NCI-H748 treated with DMSO at 0.1 percent for 48 hours (cell line): ENCODE results near the gene LRRC14B.
"Not testable (repeated sequence)": the region's sequence is repeated elsewhere in the genome, so short reads cannot be mapped to it uniquely, and the experiment has no call there.

Experiments
- DNase-seq: peaks from one replicate; lab custom pipeline; 2025; lab: John Stamatoyannopoulos, UW

The LRRC14B gene

GRCh38 chr5:208449-209114 lies 17.3 kb downstream of the LRRC14B start:
- no peak for DNase-seq

- no peak for DNase-seq
These were observed 22.6 kb downstream of the LRRC14B start for GRCh38 chr5:213803-214395.

GRCh38 chr5:215256-215655 lies 24.0 kb downstream of the LRRC14B start:
- not testable (repeated sequence) for DNase-seq

GRCh38 chr5:216076-216475 lies 24.8 kb downstream of the LRRC14B start:
- DNase-seq: not testable (repeated sequence)

GRCh38 chr5:217494-218456 lies 26.5 kb downstream of the LRRC14B start, which contains the start of the genes CCDC127 and SDHA:
Gene CCDC127, minus strand, starts transcription at chr5:218153. Its CDS starts 1,304 bp downstream, at chr5:216849.
Gene SDHA, plus strand, starts transcription at chr5:218320. Its CDS starts 36 bp downstream, at chr5:218356.
- peak; percentile 98 for DNase-seq

GRCh38 chr5:218457-219291 lies 27.4 kb downstream of the LRRC14B start:
- DNase-seq: peak; percentile 58

- DNase-seq: no peak
These were observed 28.2 kb downstream of the LRRC14B start for GRCh38 chr5:219460-219863.

GRCh38 chr5:219991-220390 lies 28.7 kb downstream of the LRRC14B start:
- DNase-seq: no peak

GRCh38 chr5:222951-223715 lies 31.8 kb downstream of the LRRC14B start:
- not testable (repeated sequence) for DNase-seq

- DNase-seq: no peak
These were observed 32.5 kb downstream of the LRRC14B start for GRCh38 chr5:223791-224190.

- no peak for DNase-seq
These were observed 34.0 kb downstream of the LRRC14B start for GRCh38 chr5:225334-225733.

GRCh38 chr5:227375-227774 lies 36.1 kb downstream of the LRRC14B start:
- DNase-seq: not testable (repeated sequence)

- no peak for DNase-seq
These were observed 37.6 kb downstream of the LRRC14B start for GRCh38 chr5:228886-229285.

GRCh38 chr5:230711-231110 lies 39.4 kb downstream of the LRRC14B start:
- DNase-seq: no peak

- no peak for DNase-seq
These were observed 40.4 kb downstream of the LRRC14B start for GRCh38 chr5:231661-232060.

GRCh38 chr5:233426-233825 lies 42.1 kb downstream of the LRRC14B start:
- DNase-seq: not testable (repeated sequence)

GRCh38 chr5:234450-234849 lies 43.2 kb downstream of the LRRC14B start:
- DNase-seq: no peak

- DNase-seq: not testable (repeated sequence)
These were observed 44.2 kb downstream of the LRRC14B start for GRCh38 chr5:235527-235926.

- not testable (repeated sequence) for DNase-seq
These were observed 46.6 kb downstream of the LRRC14B start for GRCh38 chr5:237931-238330.

GRCh38 chr5:240550-240949 lies 49.3 kb downstream of the LRRC14B start:
- not testable (repeated sequence) for DNase-seq
